Activated gamma-delta T cell treated with anti-CD3 and anti-CD28 coated beads, Interleukin-2, amount 50 U/mL, for 16 hours (primary cell): ENCODE data around the gene SLC45A1.

Experiments
- DNase-seq: peaks from one replicate; pipeline ENCODE4 v3.0.0-alpha.2; 2020; ENCODE audit warnings: low read depth

SLC45A1 gene

DNA sequence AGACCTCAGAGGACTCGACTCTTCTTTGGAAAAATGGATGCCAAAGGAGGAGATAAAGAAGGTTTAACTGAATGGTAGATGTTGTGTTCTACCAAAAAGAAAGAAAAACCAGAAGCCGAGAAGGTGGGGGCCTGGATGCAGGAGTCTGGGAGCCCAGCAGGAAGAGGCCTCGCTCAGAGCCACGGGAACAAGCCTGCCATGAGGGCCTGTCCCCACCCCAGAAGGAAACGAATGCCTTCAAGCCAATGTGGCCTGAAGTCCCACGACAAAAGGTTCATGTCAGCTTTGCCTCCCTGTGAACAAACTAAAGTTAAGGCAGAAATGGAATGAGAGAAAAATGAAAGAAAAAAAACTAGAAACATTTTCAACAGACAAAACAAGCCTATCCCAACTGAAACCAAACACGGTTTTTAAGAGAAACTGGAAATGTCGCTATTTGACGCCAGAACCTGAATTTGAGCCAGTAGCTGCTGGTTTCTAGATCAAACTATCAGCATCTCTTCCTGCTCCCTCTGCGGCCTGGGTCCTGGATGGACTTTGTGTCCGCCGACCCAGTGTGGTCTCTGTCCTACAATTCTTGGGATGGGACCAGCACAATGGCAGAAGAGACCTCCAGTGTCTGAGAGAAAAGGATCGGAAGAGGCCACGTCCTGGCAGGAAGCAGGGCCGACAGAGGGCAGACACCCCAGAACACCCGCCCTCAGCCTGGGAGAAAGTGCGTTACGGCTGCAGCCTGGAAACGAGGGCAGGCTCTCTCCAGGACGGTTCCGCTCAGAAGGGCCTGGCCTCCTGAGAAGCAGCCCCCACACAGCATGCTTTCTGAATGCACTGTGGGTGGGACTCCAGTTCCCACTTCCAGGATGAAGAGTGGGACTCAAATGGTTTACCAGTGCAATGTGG is 35.2 kb downstream of the SLC45A1 start:
- DNase-seq = no peak

DNA sequence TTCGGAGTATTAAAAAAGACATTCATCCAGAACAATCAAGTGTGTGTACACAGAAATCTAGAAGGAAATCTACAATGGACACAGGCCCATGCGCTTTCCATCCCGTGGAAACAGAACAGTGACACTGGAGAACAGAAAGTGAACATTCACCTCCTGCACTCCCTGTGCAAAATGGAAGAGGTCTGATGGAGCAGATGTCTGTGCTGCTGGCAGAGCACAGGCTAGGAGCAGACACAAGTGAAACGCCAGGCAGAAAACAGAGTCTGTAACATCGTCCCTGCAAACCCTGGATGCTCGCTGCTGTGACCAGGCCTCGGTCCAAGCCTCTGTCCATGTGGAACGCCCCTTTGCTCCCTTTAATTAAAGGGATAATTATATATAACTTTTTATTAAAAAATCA is 36.1 kb downstream of the SLC45A1 start:
- no peak for DNase-seq

- no peak for DNase-seq
Measured at GRCh38 chr1:8355439-8356255, 37.7 kb downstream of the SLC45A1 start.

DNA sequence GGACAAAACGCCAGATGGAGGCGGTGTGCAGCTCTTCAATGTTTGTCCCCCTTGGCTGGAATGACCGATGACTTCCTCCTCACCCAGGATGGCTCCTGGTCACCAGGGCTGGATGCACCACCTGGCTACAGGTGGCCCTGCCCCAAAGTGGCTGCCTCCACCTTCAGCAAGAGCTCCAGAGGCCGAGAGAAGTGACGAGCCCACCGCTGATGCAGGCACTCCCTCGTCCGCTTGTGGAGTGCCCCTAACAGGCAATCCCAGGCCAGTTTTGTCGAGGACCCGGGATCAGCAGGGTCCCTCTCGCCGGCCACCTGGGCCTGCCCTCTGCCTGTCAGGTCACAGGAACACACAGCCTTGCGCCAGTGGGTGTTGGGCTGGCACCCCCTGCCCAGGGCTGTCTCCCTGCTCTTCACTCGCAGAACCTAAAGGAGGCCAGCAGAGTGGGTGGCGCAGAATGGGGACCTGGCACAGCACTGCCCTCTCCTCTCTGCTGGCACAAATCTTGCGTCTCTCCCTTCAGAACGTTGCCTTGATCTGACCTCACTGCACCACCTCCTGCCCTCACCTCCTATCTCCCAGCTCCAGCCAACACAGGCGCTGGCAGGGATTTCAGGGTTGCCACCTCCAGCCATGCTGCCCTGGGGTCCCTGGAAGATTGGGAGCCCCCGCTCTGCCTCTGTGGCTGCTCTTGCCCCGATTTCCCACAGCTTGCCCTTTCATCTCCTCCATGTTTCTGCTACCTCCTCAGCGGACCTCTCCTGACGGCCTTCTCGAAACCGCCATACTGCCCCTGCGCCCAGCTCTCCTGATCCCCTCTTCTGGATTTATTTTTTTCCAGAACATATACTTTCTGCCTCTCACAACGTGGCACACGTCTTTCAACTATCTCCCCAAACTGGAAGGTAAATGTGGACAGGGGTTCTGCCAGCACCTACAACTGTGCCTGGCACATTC is 38.6 kb downstream of the SLC45A1 start:
- DNase-seq = no peak

- DNase-seq = no peak
Measured at GRCh38 chr1:8357329-8358101, 39.6 kb downstream of the SLC45A1 start.

- no peak for DNase-seq
Measured at GRCh38 chr1:8358241-8358896, 40.5 kb downstream of the SLC45A1 start.

GRCh38 chr1:8358897-8359616 is 41.1 kb downstream of the SLC45A1 start:
- no peak for DNase-seq

DNA sequence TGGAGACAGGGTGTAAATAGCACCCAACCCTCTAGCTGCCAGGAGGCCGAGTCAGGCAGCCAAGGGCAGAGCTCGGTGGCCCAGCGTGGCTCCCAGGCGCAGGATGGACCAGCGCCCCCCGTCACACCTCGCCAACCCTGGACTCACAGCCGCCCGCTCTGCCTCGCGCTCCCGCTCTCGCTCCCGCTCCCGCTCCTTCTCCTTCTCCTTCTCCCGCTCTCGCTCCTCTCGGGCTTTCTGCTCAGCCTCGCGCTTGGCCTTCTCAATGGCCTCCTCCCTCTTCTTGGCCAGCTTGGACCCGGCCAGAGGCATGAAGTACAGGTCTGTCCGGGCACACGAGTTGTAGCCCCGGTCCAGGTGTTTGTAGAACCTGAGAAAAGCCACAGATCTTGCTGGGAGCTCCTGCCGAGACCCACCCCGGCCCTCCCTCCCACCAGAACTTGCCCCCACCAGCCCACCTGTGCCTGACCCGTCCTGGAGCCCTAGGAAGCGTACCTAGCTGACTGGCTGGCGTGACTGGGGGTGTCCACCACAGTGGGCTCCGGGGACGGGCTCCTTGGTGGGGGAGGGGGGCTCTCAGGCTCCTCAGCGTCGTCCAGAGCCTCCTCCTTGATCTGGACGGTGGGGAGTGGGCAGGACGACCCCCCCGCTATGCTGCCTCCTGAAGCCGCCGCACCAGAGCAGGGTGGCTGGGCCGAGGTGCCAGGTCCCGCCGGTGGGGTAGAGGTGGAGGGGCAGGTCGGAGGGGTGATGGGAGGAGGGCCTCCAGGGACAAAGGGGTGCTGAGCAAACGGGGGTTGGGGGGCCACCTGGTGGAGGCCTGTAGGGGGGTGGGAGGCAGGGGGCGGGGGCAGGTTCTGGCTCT is 41.9 kb downstream of the SLC45A1 start:
- no peak for DNase-seq

DNA sequence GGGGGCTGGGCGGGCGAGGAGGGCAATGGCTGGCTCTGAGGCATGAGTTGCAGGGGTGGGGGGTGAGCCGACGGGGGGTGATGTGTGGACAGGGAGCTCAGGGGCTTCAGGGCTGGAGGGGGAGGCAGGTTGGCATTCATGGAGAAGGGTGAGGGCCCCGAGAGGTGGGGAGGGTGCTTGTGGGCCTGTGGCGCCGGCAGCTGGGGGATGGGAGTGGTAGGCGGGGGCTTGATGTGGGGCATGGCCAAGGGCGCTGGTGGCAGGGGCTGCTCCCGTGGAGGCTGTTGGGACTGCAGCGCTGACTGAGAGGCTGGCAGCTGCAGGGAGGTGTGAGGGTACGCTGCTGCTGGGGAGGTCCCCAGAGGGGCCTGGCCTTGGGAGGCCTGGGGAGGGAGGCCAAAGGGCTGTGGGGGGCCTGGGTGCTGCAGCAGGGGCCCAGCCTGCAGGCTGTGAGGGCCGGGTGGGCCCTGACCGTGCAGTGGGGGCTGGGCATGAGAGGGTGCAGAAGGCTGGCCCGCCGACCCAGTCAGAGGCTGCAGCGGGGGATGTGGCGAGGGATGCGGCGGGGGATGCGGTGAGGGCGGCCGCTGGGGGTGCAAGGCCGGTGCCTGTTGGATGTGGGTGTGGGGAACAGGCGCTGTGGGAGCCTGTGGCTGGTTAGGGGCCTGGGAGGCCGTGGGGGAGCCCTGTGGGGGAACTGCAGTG is 42.7 kb downstream of the SLC45A1 start:
- no peak for DNase-seq

- DNase-seq = no peak
Measured at GRCh38 chr1:8361198-8361849, 43.4 kb downstream of the SLC45A1 start.

DNA sequence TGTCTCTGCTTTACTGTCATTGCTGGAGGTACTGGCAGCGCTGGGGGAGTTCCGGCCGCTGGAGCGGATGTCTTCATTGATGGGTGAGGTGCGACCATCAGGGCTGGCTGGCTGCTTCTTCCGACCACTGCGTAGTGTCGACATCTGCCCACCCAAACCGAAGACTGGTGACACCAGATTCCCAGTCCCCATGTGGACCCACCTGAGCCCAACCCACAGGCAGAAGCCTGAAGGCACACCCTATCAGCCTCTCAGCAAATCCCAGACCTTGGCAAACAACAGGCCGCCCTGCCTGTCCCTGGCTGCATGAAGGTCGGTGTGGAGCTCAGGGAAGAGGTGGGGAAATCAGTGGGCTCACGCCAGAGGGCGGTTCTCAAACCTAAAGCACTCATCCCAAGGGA is 44.8 kb downstream of the SLC45A1 start:
- no peak for DNase-seq

GRCh38 chr1:8363186-8363766 is 45.4 kb downstream of the SLC45A1 start:
- no peak for DNase-seq

- no peak for DNase-seq
Measured at GRCh38 chr1:8363767-8364301, 45.9 kb downstream of the SLC45A1 start.

DNA sequence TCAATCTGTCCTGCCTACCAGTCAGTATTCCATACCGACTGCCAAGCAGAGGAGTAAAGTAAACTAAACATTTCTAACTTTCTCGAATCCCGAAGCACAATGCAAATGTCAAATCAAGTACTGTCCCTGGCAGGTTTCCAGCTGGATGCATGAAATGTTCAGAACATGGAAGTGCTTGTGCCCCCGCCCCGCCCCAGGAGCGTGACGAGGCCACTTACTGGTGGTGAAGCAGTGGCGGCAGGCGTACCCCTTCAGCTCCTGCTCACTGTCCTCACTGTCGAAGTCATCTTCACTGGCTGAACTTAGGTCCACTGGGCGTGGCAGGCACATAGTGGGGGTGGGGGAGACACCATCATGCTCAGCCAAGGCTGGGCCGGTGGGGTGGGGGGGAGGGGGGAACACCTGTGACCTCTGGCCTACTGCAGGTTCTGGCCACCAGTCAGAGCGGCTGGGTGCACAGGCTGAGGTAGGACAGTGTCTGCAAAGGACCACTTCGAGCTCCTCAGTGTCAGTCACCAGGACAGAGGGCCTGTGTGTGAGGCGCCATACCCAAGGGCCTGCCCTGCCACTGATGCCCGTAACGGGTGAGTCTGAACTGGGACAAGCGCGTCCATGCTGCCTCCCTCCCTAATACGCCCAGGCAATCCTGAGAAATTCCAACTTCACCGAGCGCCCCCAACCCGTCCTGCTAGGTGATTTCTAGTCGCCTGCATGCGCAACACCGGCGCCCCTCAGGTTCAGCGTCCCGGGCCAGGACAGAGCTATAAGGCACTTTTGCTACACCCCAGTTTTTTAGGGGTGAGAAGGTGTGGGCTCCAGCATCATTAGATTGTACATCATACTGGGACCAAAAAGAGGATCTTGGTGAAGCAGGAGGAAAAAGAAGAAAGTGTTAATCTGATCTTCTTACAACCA is 46.9 kb downstream of the SLC45A1 start:
- no peak for DNase-seq

DNA sequence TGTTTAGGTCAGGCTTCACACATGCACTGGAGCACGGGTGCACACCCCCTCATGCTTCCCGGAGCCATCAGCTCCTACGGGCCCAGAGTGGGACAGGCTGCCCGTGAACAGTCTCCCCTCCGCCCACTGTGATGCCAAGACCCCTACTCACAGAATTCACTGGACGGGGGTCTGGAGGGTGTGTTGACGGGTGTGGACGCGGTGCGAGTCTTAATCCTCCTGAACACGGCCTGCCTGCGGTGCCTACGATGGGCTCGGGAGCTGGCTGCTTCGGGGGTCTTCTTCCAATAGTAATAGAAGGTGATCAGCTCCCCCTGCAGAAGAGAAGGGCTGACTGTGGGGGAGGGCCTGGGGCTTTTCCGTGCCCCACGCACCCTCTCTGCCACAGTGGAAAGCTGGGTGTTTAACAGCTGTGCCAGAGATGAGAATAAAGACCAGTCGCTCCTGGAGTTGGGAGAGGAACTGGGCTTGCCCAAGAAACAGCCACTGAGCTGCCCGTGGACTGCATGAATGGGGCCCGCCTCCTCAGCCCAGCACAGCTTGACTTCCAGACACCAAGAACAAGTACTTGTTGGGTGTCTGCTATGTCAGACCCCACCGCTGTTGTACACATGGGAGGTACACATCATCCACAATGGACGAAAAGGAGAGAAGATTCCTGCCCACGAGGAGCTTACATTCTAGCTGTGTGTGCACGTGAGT is 47.9 kb downstream of the SLC45A1 start:
- DNase-seq = no peak
